NCI-H1417 treated with DMSO at 0.1 percent for 48 hours (cell line): ENCODE results near the gene FILIP1L.

Experiments
- DNase-seq: peaks from one replicate; lab custom pipeline; 2025; lab: John Stamatoyannopoulos, UW

Gene FILIP1L

GRCh38 chr3:99867594-99868310, 246.5 kb downstream of the FILIP1L start:
- DNase-seq = no peak

- no peak for DNase-seq
Observed at GRCh38 chr3:99866261-99866761, 248.0 kb downstream of the FILIP1L start.

- no peak for DNase-seq
Observed at GRCh38 chr3:99865321-99865720, 249.0 kb downstream of the FILIP1L start.

- no peak for DNase-seq
Observed at GRCh38 chr3:99864289-99864688, 250.0 kb downstream of the FILIP1L start.

GRCh38 chr3:99863588-99863987, 250.7 kb downstream of the FILIP1L start:
- no peak for DNase-seq

GRCh38 chr3:99863002-99863401, 251.3 kb downstream of the FILIP1L start:
- no peak for DNase-seq

- no peak for DNase-seq
Observed at GRCh38 chr3:99862208-99862607, 252.1 kb downstream of the FILIP1L start.

GRCh38 chr3:99861216-99861615, 253.1 kb downstream of the FILIP1L start:
- DNase-seq = no peak

- no peak for DNase-seq
Observed at GRCh38 chr3:99859825-99860224, 254.5 kb downstream of the FILIP1L start.

GRCh38 chr3:99858469-99858868, 255.8 kb downstream of the FILIP1L start:
- no peak for DNase-seq

GRCh38 chr3:99857278-99857677, 257.0 kb downstream of the FILIP1L start:
- no peak for DNase-seq

GRCh38 chr3:99856437-99857220, 257.7 kb downstream of the FILIP1L start:
- DNase-seq = no peak

- no peak for DNase-seq
Observed at GRCh38 chr3:99855900-99856299, 258.4 kb downstream of the FILIP1L start.

GRCh38 chr3:99854756-99855298, 259.5 kb downstream of the FILIP1L start:
- DNase-seq = no peak

- no peak for DNase-seq
Observed at GRCh38 chr3:99852851-99853250, 261.4 kb downstream of the FILIP1L start.

- DNase-seq = no peak
Observed at GRCh38 chr3:99851955-99852354, 262.3 kb downstream of the FILIP1L start.

- DNase-seq = no peak
Observed at GRCh38 chr3:99850608-99851007, 263.7 kb downstream of the FILIP1L start.

GRCh38 chr3:99848433-99848832, 265.9 kb downstream of the FILIP1L start:
- DNase-seq = no peak

GRCh38 chr3:99846477-99847160, 267.7 kb downstream of the FILIP1L start:
- no peak for DNase-seq

- no peak for DNase-seq
Observed at GRCh38 chr3:99845999-99846398, 268.3 kb downstream of the FILIP1L start.

GRCh38 chr3:99845331-99845730, 269.0 kb downstream of the FILIP1L start:
- DNase-seq = no peak

- DNase-seq = no peak
Observed at GRCh38 chr3:99843590-99844258, 270.6 kb downstream of the FILIP1L start.
